Progenitor cell of endocrine pancreas (in vitro differentiated cells): ENCODE results near the gene HLA-DRB1. TPM values are rescaled to one million over a fixed set of nuclear protein-coding genes. Genes with fewer than 3 reads are reported as not detected.
"Not testable (repeated sequence)": the region's sequence is repeated elsewhere in the genome, so short reads cannot be mapped to it uniquely, and the experiment has no call there.

Experiments used
- DNase-seq: peaks from one replicate; pipeline ENCODE4 v3.0.0; 2021; ENCODE audit warnings: low spot score; ENCODE audit not compliant: unreplicated experiment
- H3K27ac Mint-ChIP-seq: 2 replicates; pipeline ENCODE4 v1.8.0; 2021; ENCODE audit warnings: mild to moderate bottlenecking, moderate library complexity, mixed read lengths
- H3K27me3 Mint-ChIP-seq: 2 replicates; pipeline ENCODE4 v1.8.0; 2021; ENCODE audit warnings: mixed read lengths
- H3K36me3 Mint-ChIP-seq: 2 replicates; pipeline ENCODE4 v1.8.0; 2022; ENCODE audit warnings: mixed read lengths; ENCODE audit not compliant: insufficient read depth
- H3K4me1 Mint-ChIP-seq: 2 replicates; pipeline ENCODE4 v1.8.0; 2021; ENCODE audit warnings: low read depth, mixed read lengths
- H3K4me3 Mint-ChIP-seq: 2 replicates; pipeline ENCODE4 v1.8.0; 2021; ENCODE audit warnings: low read depth, mild to moderate bottlenecking, moderate library complexity, mixed read lengths
- H3K9me3 Mint-ChIP-seq: 2 replicates; pipeline ENCODE4 v1.8.0; 2021; ENCODE audit warnings: low read depth, mixed read lengths
- total RNA-seq: library from RNA; stranded (reverse); gene quantifications from 2 replicates; pipeline ENCODE4 v1.2.1, GENCODE V29; 2021
- TF ChIP-seq, protein P1 (sequence below): fragments of 200-600 bp; sonication (generic); IDR thresholded peaks from one replicate; pipeline ENCODE4 v1.5.0; 2021; ENCODE audit warnings: antibody characterized with exemption, mild to moderate bottlenecking; ENCODE audit not compliant: unreplicated experiment

HLA-DRB1 gene
- total RNA-seq, 1 donor from 2014 or later, result 4.6 TPM

- Mint-ChIP-seq H3K4me3 (no peak overlapping the region), H3K9me3 (peaks cover 4% of the 10 kb centered on the region), H3K4me1 (peaks cover 4% of the 10 kb centered on the region), H3K27ac (no peak overlapping the region), H3K27me3 (peaks cover 12% of the 10 kb centered on the region), H3K36me3 (no peaks in the 10 kb centered on the region)
- TF ChIP-seq, protein P1, sequence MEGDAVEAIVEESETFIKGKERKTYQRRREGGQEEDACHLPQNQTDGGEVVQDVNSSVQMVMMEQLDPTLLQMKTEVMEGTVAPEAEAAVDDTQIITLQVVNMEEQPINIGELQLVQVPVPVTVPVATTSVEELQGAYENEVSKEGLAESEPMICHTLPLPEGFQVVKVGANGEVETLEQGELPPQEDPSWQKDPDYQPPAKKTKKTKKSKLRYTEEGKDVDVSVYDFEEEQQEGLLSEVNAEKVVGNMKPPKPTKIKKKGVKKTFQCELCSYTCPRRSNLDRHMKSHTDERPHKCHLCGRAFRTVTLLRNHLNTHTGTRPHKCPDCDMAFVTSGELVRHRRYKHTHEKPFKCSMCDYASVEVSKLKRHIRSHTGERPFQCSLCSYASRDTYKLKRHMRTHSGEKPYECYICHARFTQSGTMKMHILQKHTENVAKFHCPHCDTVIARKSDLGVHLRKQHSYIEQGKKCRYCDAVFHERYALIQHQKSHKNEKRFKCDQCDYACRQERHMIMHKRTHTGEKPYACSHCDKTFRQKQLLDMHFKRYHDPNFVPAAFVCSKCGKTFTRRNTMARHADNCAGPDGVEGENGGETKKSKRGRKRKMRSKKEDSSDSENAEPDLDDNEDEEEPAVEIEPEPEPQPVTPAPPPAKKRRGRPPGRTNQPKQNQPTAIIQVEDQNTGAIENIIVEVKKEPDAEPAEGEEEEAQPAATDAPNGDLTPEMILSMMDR, result no peak
- no peak for DNase-seq
Observed at GRCh38 chr6:32635526-32636123, 46.0 kb upstream of the HLA-DRB1 start.

DNA sequence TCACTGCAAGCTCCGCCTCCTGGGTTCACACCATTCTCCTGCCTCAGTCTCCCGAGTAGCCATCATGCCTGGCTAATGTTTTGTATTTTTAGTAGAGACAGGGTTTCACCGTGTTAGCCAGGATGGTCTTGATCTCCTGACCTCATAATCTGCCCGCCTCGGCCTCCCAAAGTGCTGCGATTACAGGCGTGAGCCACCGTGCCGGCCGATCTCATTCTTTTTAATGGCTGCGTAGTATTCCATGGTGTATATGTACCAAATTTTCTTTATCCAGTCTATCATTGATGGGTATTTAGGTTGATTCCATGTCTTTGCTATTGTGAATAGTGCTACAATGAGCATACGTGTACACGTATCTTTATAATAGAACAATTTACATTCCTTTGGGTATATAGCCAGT lies 40.1 kb upstream of the HLA-DRB1 start:
- H3K9me3 Mint-ChIP-seq, H3K4me1 Mint-ChIP-seq, H3K36me3 Mint-ChIP-seq, DNase-seq, H3K27ac Mint-ChIP-seq, H3K4me3 Mint-ChIP-seq, H3K27me3 Mint-ChIP-seq: not testable (repeated sequence)

DNA sequence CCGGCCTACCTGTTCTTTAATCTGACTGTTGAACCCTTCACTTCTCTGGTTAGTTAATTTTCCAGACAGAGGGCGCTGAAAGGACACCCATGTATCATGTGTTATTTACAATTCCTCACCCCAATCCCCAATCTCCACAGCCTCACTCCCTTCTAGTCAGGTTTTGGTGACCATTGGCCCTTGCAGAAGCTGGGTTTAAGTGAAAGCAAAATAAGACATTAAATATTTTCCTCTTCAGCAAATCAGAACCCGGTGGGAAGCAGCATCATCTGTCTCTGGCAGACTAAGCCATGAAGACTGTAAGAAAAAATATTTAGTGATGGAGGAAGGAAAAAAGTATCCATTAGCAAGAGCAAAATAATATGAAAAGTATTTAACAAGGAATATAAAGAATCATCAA lies 38.2 kb upstream of the HLA-DRB1 start:
- Mint-ChIP-seq H3K27ac (no peak overlapping the region), H3K9me3 (peaks cover 5% of the 10 kb centered on the region), H3K4me3 (no peak overlapping the region), H3K27me3 (no peaks in the 10 kb centered on the region), H3K36me3 (no peaks in the 10 kb centered on the region), H3K4me1 (peaks cover 4% of the 10 kb centered on the region)
- TF ChIP-seq, protein P1, result no peak
- no peak for DNase-seq

DNA sequence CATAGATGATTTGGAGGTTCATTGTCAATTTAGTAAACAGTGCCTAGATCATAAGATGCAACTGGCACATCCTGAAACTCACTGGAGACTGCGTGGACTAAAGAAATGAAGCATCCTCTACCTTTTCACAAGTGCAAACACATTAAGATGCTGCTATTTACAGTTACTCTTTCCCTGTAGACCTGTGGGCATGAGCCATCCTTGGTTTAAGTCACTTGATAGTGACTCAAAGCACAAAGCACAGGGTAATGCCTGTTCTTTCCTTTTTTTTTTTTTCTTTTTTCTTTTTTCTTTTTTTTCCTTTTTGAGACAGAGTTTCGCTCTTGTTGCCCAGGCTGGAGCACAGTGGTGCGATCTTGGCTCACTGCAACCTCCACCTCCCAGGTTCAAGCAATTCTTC lies 37.6 kb upstream of the HLA-DRB1 start:
- no peak overlapping the region for H3K27ac Mint-ChIP-seq
- TF ChIP-seq, protein P1, result no peak

DNA sequence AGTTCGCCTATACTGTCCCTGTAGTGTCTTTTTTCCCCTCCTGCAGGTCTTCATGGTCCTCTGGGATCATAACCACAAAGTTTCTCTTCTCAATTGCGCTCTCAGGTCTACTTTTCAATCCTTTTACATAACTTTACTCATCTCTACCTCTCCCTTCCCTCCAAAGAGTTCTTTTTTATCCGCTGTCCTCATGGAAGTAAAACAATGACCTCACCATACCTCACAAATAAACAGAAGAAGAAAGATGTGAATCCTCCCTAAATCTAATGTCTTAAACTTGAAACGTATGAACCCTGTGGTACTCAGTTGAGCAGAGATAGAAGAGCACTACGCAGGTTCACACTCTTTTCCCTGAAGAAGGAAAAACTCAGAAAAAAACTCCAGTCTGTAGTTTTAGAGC lies 35.5 kb upstream of the HLA-DRB1 start:
- no peak overlapping the region for H3K4me3 Mint-ChIP-seq

More for the DNA sequence above, 37.6 kb upstream of the HLA-DRB1 start:
- Mint-ChIP-seq H3K9me3 (peaks cover 5% of the 10 kb centered on the region), H3K4me3 (no peak overlapping the region), H3K27me3 (no peaks in the 10 kb centered on the region), H3K36me3 (no peaks in the 10 kb centered on the region), H3K4me1 (peaks cover 4% of the 10 kb centered on the region)
- DNase-seq, result no peak

DNA sequence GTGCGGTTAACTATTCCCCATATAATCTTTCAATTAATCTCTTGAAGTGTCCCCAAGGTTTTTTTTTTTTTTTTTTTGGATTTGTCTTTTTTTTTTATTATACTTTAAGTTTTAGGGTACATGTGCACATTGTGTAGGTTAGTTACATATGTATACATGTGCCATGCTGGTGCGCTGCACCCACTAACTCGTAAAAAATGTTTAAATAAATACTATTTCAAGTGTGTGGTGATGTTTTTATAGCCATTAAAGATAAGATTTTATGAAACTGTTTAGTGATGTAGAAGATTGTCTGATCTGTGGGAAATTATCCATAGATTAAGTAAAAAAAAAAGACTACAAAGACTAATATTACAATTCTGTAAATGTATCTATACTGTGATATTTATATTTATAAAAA lies 34.9 kb upstream of the HLA-DRB1 start:
- Mint-ChIP-seq H3K27me3 (no peaks in the 10 kb centered on the region), H3K4me3 (no peak overlapping the region), H3K4me1 (no peaks in the 10 kb centered on the region), H3K36me3 (no peaks in the 10 kb centered on the region), H3K9me3 (no peaks in the 10 kb centered on the region), H3K27ac (no peak overlapping the region)
- TF ChIP-seq, protein P1, result no peak
- no peak for DNase-seq

More for the DNA sequence above, 35.5 kb upstream of the HLA-DRB1 start:
- H3K27ac Mint-ChIP-seq, result no peak overlapping the region
- H3K36me3 Mint-ChIP-seq, result no peaks in the 10 kb centered on the region
- TF ChIP-seq, protein P1, result no peak
- H3K27me3 Mint-ChIP-seq, result no peaks in the 10 kb centered on the region
- no peaks in the 10 kb centered on the region for H3K4me1 Mint-ChIP-seq
- H3K9me3 Mint-ChIP-seq, result no peaks in the 10 kb centered on the region
- DNase-seq, result no peak
